GM18505 (cell line): ENCODE data around the gene CHD9.

ENCODE experiments used
- ATAC-seq: cut with Tn5 transposase; IDR thresholded peaks from one replicate; pipeline ENCODE4 v1.9.1; 2021; ENCODE audit not compliant: unreplicated experiment
- POLR2A ChIP-seq: IDR thresholded peaks from 4 replicates; pipeline ENCODE4 v1.6.1; 2011; ENCODE audit warnings: borderline replicate concordance; ENCODE audit not compliant: insufficient read depth, insufficient read length; ENCODE audit errors: extremely low read depth

The CHD9 gene

DNA sequence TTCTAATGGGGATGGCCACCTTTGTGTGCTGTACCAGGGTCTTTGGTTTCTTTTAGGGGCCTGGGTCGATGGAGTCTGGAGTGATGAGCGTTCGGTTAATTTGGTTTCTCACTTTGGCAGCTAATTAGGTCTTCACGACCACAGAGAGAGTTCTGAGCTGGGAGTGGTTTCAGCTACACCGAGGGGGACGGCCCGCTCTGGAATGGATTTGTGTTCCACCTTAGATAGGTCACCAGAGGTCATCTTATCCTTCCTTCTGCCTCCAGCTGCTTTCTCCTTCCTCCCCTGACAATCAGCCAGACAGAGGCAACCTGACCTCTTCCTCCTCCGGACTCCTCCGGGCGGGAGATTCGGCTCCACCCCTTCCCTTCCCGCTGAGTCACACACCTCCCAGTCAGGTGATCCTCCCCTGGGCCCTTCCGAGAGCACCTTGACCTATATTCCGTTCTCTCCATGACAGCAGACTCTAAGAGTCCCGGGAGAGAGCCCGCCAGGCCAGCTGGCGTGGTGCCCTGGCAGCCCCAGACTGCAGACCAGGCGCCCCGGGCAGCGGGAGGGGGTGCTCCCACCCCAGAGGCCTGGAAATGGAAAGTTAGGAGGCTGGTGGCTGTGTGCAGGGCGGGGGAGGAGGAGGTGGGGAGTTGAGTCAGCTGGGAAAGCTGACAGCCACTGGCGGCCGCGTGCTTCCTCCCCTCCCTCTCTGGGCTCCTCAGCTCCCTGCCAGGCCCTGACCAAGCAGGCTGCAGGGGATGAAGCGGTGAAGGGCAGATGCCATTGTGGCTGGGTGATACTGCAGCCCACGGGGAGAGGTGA lies 44.7 kb downstream of the CHD9 start:
- peak; percentile 73 for TF ChIP-seq POLR2A
- ATAC-seq = peak; percentile 47

- ATAC-seq = no peak
- no peak for TF ChIP-seq POLR2A
These were observed 45.4 kb downstream of the CHD9 start for GRCh38 chr16:53100131-53100748.

GRCh38 chr16:53100889-53101288 lies 46.1 kb downstream of the CHD9 start:
- TF ChIP-seq POLR2A = no peak
- ATAC-seq = no peak

- no peak for ATAC-seq
- TF ChIP-seq POLR2A = no peak
These were observed 49.0 kb downstream of the CHD9 start for GRCh38 chr16:53103811-53104210.

DNA sequence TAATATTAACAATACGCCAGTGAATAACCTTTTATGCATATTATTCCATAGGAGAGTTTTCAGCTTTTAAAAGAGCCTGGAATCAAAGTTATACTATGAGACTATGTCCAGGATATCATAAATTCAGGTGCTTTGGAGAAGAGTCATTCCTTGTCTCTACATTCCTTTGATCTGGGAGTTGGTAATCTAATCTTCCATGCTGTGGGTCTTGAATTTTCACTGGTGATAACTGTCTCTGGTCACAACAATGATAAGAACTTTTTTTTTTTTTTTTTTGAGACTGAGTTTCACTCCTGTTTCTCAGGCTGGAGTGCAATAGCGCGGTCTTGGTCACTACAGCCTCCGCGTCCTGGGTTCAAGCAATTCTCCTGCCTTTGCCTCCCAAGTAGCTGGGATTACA lies 50.8 kb downstream of the CHD9 start:
- no peak for TF ChIP-seq POLR2A
- no peak for ATAC-seq

DNA sequence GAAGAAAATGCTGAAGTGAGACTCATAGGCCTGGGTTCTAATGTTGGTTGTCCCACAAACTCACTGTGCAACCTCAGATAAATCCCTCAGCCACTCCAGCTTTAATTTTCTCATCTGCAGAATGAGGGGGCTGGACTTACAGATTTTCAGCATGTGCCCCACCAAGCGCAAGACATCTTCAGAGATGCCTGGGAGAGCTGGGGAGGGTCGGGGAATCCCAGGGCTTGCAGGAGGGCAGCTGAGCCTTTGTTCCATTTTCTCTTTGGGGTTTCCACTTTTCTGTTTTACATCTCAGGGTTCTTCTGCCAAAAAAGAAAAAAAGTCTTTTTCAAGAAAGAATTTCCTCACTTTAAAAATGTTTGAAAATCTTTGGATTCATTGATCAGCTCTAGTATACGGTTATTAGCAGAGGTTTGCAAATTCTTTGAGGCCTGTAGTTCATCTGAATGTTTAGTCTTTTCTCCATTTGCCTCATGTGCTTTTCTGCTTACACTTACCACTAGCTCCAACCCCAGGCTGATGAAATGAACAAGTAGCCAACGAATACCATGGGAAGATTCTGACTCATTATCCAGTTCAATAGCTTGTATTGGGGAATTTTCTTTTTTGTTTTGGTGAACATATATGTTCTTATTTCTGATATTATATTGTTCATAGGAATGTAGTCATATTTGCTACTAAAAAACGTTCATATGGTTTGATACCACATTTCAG lies 56.4 kb downstream of the CHD9 start:
- TF ChIP-seq POLR2A = no peak

DNA sequence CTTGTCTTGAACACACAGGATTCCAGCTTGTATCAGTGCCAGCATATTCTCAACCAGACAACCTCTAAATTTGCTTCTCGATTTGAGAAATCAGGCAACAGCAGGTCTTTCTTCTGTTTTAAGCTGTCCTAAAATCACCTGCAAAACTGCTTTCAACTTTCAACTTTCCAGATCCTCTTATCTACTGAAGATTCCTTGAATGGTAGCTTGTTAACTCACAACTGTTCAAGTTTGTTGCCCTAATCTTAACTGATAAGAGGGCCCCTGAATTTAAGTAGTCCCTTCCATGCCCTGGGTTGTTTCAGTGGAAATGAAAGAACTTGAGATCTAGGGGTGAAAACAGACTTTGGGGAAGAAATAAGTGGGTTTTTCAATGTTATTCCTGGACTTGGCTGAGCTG lies 57.2 kb downstream of the CHD9 start:
- no peak for TF ChIP-seq POLR2A
- no peak for ATAC-seq

More for the DNA sequence above, 56.4 kb downstream of the CHD9 start:
- no peak for ATAC-seq

- no peak for ATAC-seq
These were observed 60.3 kb downstream of the CHD9 start for GRCh38 chr16:53115047-53115446.

DNA sequence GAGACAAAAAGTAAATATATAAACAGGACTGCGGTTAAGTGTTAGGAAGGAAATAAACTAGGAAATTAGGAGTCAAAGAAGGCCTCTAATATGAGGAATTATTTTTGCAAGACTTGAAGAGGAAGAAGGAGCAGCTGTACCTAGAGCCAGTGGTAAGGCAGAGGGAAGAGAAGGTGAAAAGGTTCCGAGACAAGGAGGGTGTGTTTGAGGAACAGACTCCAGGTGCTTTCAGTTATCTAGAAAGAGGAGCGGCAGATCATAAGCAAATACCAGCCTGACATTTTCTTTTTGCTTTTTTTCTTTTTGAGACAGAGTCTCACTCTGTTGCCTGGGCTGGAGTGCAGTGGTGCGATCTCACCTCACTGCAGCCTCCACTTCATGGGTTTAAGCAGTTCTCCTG lies 61.0 kb downstream of the CHD9 start:
- TF ChIP-seq POLR2A = no peak
- no peak for ATAC-seq

More at GRCh38 chr16:53115047-53115446, 60.3 kb downstream of the CHD9 start:
- no peak for TF ChIP-seq POLR2A

- no peak for TF ChIP-seq POLR2A
- ATAC-seq = no peak
These were observed 66.3 kb downstream of the CHD9 start for GRCh38 chr16:53121043-53121620.

- ATAC-seq = no peak
- TF ChIP-seq POLR2A = no peak
These were observed 66.9 kb downstream of the CHD9 start for GRCh38 chr16:53121661-53122060.

- ATAC-seq = no peak
- no peak for TF ChIP-seq POLR2A
These were observed 69.0 kb downstream of the CHD9 start for GRCh38 chr16:53123747-53124146.

DNA sequence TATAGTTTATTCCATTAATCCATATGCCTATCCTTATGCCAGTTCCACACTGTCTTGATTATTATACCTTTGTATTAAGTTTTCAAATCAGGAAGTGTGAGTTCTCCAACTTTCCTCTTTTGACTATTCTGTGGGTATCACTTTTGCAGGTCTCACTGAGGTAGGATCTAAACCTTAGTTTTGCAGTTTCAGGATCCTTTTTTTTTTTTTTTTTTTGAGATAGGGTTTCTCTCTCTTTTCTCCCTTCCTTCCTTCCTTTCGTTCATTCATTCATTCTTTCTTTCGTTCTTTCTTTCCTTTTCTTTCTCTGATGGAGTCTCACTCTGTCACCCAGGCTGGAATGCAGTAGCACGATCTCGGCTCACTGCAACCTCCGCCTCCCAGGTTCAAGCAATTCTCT lies 71.6 kb downstream of the CHD9 start:
- TF ChIP-seq POLR2A = no peak

More for the DNA sequence above, 71.6 kb downstream of the CHD9 start:
- no peak for ATAC-seq
